ENCODE data around the gene DPEP1. TPM values are rescaled to one million over a fixed set of nuclear protein-coding genes. Genes with fewer than 3 reads are reported as not detected.
"Not testable (repeated sequence)": the region's sequence is repeated elsewhere in the genome, so short reads cannot be mapped to it uniquely, and the experiment has no call there.

Gene DPEP1
- total and polyA plus RNA-seq, 4 donors = 0.26 to 8.9 (median 0.95) TPM

GRCh38 chr16:89584768-89585549, 28.5 kb upstream of the DPEP1 start:
- ATAC-seq (ENCODE audit: insufficient read depth, low FRiP score) (no peak), DNase-seq (no peak)
- H3K27ac ChIP-seq (ENCODE audit: low read depth in 1 of 2, low read length in 1 of 2) = no peak overlapping the region
- 75 to 79% methylated on average over 25 of the region's 25 CpGs for WGBS, 2 donors
- TF ChIP-seq, protein P1, sequence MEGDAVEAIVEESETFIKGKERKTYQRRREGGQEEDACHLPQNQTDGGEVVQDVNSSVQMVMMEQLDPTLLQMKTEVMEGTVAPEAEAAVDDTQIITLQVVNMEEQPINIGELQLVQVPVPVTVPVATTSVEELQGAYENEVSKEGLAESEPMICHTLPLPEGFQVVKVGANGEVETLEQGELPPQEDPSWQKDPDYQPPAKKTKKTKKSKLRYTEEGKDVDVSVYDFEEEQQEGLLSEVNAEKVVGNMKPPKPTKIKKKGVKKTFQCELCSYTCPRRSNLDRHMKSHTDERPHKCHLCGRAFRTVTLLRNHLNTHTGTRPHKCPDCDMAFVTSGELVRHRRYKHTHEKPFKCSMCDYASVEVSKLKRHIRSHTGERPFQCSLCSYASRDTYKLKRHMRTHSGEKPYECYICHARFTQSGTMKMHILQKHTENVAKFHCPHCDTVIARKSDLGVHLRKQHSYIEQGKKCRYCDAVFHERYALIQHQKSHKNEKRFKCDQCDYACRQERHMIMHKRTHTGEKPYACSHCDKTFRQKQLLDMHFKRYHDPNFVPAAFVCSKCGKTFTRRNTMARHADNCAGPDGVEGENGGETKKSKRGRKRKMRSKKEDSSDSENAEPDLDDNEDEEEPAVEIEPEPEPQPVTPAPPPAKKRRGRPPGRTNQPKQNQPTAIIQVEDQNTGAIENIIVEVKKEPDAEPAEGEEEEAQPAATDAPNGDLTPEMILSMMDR (IDR thresholded peaks at IDR 0.05; ENCODE audit: control extremely low read depth, extremely low read depth) = no peak
- no peaks in the 10 kb centered on the region for H3K36me3 ChIP-seq (ENCODE audit: control insufficient read depth in 4 of 4, insufficient read depth in 4 of 4, low read length in 4 of 4)
- H3K4me1 ChIP-seq (ENCODE audit: control insufficient read depth in 5 of 5, insufficient read depth in 5 of 5, low read length in 5 of 5) = peaks cover 0 to 6% (median 0%) of the 10 kb centered on the region in 5 donors
- H3K9ac ChIP-seq (ENCODE audit: insufficient read depth in 1 of 2, low read length in 2 of 2) = no peak overlapping the region
- no peaks in the 10 kb centered on the region for H3K9me3 ChIP-seq (ENCODE audit: control insufficient read depth in 4 of 4, insufficient read depth in 3 of 4, low read length in 3 of 4)
- peaks cover 0 to 2% (median 0%) of the 10 kb centered on the region in 3 donors for H3K27me3 ChIP-seq (ENCODE audit: control insufficient read depth in 3 of 3, insufficient read depth in 3 of 3, low read length in 2 of 3)
- H3K4me3 ChIP-seq = no peak overlapping the region

GRCh38 chr16:89586218-89586617, 27.2 kb upstream of the DPEP1 start:
- 83 to 85% methylated on average over 7 of the region's 7 CpGs for WGBS, 2 donors
- no peak overlapping the region for H3K27ac ChIP-seq (ENCODE audit: low read depth in 1 of 2, low read length in 1 of 2)
- H3K27me3 ChIP-seq (ENCODE audit: control insufficient read depth in 3 of 3, insufficient read depth in 3 of 3, low read length in 2 of 3) = peaks cover 0 to 2% (median 0%) of the 10 kb centered on the region in 3 donors
- H3K4me1 ChIP-seq (ENCODE audit: control insufficient read depth in 5 of 5, insufficient read depth in 5 of 5, low read length in 5 of 5) = peaks cover 0 to 6% (median 0%) of the 10 kb centered on the region in 5 donors
- no peaks in the 10 kb centered on the region for H3K36me3 ChIP-seq (ENCODE audit: control insufficient read depth in 4 of 4, insufficient read depth in 4 of 4, low read length in 4 of 4)
- no peak for DNase-seq
- H3K9ac ChIP-seq (ENCODE audit: insufficient read depth in 1 of 2, low read length in 2 of 2) = no peak overlapping the region
- ATAC-seq (ENCODE audit: insufficient read depth, low FRiP score) = no peak
- H3K4me3 ChIP-seq = no peak overlapping the region
- H3K9me3 ChIP-seq (ENCODE audit: control insufficient read depth in 4 of 4, insufficient read depth in 3 of 4, low read length in 3 of 4) = no peaks in the 10 kb centered on the region
- TF ChIP-seq, protein P1 (IDR thresholded peaks at IDR 0.05; ENCODE audit: control extremely low read depth, extremely low read depth) = no peak

DNA sequence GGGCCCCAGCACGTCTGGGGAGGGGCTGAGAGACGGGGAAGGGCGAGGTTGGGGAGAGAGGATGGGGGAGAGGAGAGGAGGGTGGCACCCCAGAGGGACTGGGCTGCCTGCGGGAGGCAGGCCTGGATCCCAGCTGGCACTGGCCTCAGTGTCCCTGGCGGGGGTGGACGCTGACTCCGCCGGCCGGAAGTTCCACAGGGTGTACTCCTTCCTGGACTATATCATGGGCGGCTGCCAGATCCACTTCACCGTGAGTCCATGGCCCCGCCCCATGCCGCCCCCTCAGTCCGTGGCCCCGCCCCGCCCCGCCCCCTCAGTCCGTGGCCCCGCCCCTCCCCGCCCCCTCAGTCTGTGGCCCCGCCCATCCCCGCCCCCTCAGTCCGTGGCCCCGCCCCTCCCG, 26.6 kb upstream of the DPEP1 start:
- no peak overlapping the region for H3K27ac ChIP-seq (ENCODE audit: low read depth in 1 of 2, low read length in 1 of 2)
- no peak for ATAC-seq (ENCODE audit: insufficient read depth, low FRiP score)
- TF ChIP-seq, protein P1 (IDR thresholded peaks at IDR 0.05; ENCODE audit: control extremely low read depth, extremely low read depth) = no peak
- peaks cover 0 to 4% (median 0%) of the 10 kb centered on the region in 5 donors for H3K4me1 ChIP-seq (ENCODE audit: control insufficient read depth in 5 of 5, insufficient read depth in 5 of 5, low read length in 5 of 5)
- no peak overlapping the region for H3K9ac ChIP-seq (ENCODE audit: insufficient read depth in 1 of 2, low read length in 2 of 2)
- no peaks in the 10 kb centered on the region for H3K9me3 ChIP-seq (ENCODE audit: control insufficient read depth in 4 of 4, insufficient read depth in 3 of 4, low read length in 3 of 4)
- no peak overlapping the region for H3K4me3 ChIP-seq
- H3K27me3 ChIP-seq (ENCODE audit: control insufficient read depth in 3 of 3, insufficient read depth in 3 of 3, low read length in 2 of 3) = peaks cover 0 to under 1% (median 0%) of the 10 kb centered on the region in 3 donors
- DNase-seq = no peak
- WGBS, 2 donors = 64 to 81% methylated on average over 14 to 21 of the region's 25 CpGs
- H3K36me3 ChIP-seq (ENCODE audit: control insufficient read depth in 4 of 4, insufficient read depth in 4 of 4, low read length in 4 of 4) = no peaks in the 10 kb centered on the region

DNA sequence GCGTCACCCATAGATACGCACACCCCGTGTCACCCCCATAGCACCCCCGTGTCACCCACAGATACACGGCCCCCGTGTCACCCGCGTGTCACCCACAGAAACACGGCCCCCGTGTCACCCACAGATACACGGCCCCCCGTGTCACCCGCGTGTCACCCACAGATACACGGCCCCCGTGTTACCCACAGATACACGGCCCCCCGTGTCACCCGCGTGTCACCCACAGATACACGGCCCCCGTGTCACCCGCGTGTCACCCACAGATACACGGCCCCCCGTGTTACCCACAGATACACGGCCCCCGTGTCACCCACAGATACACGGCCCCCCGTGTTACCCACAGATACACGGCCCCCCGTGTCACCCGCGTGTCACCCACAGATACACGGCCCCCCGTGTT, 25.8 kb upstream of the DPEP1 start:
- H3K27me3 ChIP-seq (ENCODE audit: control insufficient read depth in 3 of 3, insufficient read depth in 3 of 3, low read length in 2 of 3); H3K36me3 ChIP-seq (ENCODE audit: control insufficient read depth in 4 of 4, insufficient read depth in 4 of 4, low read length in 4 of 4); H3K4me1 ChIP-seq (ENCODE audit: control insufficient read depth in 5 of 5, insufficient read depth in 5 of 5, low read length in 5 of 5); H3K27ac ChIP-seq (ENCODE audit: low read depth in 1 of 2, low read length in 1 of 2); H3K9me3 ChIP-seq (ENCODE audit: control insufficient read depth in 4 of 4, insufficient read depth in 3 of 4, low read length in 3 of 4); DNase-seq; H3K4me3 ChIP-seq; ATAC-seq (ENCODE audit: insufficient read depth, low FRiP score); H3K9ac ChIP-seq (ENCODE audit: insufficient read depth in 1 of 2, low read length in 2 of 2): not testable (repeated sequence)
- WGBS, 2 donors = 97 to 98% methylated on average over 10 to 28 of the region's 36 CpGs
